HG03060 (cell line): Measurements from ENCODE around the gene NUP54.

Source experiments
- ATAC-seq: cut with Tn5 transposase; IDR thresholded peaks from one replicate; pipeline ENCODE4 v1.9.1; 2021; ENCODE audit warnings: low read depth, moderate number of reproducible peaks; ENCODE audit not compliant: unreplicated experiment

Gene NUP54, protein sequence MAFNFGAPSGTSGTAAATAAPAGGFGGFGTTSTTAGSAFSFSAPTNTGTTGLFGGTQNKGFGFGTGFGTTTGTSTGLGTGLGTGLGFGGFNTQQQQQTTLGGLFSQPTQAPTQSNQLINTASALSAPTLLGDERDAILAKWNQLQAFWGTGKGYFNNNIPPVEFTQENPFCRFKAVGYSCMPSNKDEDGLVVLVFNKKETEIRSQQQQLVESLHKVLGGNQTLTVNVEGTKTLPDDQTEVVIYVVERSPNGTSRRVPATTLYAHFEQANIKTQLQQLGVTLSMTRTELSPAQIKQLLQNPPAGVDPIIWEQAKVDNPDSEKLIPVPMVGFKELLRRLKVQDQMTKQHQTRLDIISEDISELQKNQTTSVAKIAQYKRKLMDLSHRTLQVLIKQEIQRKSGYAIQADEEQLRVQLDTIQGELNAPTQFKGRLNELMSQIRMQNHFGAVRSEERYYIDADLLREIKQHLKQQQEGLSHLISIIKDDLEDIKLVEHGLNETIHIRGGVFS

GRCh38 chr4:76148142-76148865 lies at the start of gene NUP54:
Gene NUP54 (minus strand): TSS chr4:76148397. CDS start chr4:76148374, 23 bp downstream.
- peak; percentile 95 for ATAC-seq

- ATAC-seq = no peak
These were observed 49.0 kb upstream of the NUP54 start for GRCh38 chr4:76197031-76197743.

GRCh38 chr4:76196376-76196775 lies 48.2 kb upstream of the NUP54 start:
- ATAC-seq = no peak

DNA sequence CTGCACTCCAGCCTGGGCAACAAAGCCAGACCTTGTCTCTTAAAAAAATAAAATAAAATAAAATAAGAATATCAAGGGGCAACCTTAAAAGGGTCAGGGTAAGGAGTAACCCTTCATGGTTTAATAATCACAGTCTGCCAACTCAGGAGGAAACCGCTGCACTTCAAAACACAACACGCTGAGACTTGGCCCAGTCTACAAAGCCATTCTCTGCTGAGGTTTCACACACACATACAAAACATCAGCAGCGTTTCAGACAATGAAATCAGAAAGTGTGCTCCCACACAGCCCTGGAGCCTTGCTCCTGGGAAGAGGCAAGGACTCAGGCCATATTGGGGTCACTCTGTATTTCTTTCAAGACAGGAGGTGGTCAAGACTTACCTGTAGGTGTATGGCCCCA lies 47.1 kb upstream of the NUP54 start:
- ATAC-seq = no peak

DNA sequence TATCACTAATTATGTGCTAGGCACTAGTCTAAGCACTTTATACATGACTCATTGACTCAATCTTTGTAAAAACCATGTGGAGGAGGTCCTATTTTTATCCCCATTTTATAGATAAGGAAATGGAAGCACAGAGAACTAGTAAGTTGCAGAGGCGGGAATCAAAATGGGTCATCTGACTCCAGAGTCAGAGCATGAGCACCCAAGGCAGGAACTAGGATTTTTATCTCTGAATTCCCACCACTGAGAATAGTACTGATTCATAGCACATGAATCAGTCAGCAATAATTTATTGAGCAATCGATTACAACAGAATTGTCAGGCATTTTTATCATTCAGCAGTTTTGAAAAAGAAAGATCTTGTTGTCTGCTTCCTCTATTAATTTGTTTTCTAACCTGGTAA lies 46.1 kb upstream of the NUP54 start:
- no peak for ATAC-seq

DNA sequence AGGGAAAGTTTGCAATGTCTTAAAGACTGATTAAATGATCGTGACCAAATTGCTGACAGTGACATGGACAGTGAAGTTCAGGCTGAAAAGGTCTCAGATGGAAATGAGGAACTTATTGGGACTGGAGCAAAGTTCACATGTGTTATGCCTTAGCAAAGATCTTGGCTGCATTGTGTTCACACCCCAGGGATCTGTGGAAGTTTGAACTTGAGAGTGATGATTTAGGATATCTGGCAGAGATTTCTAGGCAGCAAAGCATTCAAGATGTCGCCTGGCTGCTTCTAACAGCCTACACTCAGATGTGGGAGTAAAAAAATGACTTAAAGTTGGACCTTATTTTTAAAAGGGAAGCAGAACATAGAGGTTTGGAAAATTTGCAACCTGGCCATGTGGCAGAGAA lies 44.0 kb upstream of the NUP54 start:
- ATAC-seq = no peak

GRCh38 chr4:76188557-76188956 lies 40.4 kb upstream of the NUP54 start:
- ATAC-seq = no peak

DNA sequence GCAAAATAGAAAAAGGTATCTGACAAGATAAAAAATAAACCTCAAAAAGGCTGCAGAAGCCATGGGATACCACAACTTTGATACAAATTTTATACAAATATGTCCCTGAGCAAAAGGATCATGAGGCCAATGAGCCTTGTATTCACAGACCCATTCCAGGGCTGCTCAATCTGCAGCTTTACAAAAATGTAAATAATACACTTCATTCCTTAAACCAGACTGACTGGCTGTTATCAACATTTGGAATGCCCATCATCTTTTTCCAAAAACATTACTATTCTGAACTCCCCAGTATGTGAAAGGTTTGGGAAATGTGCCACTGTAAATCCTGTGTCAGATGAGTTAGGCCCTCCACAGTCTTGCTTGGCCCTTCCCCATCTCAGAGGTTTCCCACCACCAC lies 40.0 kb upstream of the NUP54 start:
- ATAC-seq = no peak

- ATAC-seq = no peak
These were observed 39.0 kb upstream of the NUP54 start for GRCh38 chr4:76187152-76187551.

DNA sequence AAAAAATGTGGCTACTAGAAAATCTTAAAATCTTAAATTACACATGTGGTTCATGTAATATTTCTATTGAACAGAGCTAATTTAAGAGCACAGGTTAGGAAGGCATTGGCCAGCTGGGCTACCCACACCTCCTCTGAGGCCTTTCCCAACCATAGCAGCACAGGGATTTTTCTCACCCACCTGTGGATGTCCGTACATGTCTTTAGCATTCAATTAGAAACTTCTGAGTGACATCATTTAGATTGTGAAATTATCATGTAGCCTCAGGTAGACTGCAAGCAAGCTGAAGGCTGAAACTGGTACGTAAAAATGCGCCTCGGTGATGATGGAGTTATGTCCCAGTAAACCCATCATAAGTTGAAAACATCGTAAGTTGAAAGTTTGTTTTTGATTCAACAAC lies 34.3 kb upstream of the NUP54 start:
- ATAC-seq = no peak

DNA sequence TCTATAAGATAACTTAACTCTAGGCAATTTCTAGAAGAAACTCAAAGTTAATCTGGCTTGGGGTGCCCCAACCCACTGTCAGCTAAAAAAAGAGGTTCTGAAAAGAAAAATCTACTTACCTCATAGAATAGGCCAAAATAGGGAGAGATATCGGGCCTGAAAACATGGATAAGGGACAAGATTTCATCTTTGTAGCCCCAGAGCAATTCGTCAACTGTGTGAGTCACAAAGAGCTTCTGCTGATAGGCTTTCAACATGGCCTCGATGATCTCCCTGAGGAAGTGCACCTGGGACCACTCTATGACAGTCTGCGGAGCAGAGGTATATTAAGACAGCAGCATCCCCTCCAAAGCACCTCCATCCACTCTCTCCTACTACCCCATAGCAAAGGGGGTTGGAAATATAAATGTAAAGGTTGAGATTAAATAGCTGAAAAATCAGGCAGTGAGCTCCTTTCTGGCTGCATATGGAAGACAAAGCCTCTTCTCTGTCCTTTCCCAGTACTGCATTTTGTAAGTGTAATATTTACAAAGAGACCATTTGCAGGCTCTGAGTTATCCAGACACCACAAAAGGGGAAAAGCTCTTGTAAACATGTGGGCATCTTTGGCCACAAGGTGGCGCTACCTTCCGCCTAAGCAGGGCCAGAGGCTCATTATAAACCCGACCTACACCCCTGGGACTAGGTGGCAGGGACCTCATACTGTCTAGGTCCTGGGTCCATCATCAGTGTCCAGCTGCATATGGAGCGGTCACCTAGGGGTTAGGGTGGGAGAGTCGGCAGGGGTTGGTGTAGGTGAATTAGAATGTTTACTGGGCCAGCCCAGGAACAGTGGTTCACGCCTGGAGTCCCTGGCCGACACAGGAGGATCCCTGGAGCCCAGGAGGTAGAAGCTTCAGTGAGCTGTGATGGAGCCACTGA lies 31.5 kb upstream of the NUP54 start:
- ATAC-seq = peak; percentile 79

- no peak for ATAC-seq
These were observed 30.1 kb upstream of the NUP54 start for GRCh38 chr4:76178296-76178695.

DNA sequence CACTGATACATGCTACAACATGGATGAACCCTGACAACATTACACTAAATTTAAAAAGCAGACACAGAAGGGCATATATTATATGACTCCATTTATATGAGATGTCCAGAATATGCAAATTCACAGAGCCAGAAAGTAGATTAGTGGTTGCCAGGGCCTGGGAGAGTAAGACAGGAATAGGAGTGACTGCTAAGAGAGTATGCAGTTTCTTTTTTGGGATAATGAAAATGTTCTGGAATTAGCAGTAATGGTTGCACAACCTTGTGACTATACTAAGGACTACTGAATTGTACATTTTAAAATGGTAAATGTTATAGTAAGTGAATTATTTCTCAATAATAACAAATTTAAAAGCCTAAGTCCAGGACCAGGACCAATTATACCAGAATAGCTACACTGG lies 29.5 kb upstream of the NUP54 start:
- ATAC-seq = no peak

DNA sequence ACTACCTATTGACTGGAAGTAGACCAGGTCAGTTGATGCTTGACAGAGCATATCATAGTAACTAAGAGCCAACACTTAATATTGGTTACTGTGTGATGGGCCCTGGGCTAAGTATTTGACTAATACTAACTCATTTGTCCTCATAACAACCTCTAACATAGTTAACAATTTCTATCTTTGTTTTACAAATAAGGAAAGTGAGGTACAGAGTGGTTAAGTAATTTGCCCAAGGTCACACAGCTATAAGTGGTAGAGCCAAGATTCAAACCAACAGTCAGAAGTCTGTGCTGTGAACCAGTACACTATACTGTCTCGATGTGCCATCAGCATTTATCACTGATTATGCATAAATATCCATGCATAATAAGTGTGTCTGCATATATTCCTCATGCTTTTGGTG lies 27.1 kb upstream of the NUP54 start:
- ATAC-seq = no peak

DNA sequence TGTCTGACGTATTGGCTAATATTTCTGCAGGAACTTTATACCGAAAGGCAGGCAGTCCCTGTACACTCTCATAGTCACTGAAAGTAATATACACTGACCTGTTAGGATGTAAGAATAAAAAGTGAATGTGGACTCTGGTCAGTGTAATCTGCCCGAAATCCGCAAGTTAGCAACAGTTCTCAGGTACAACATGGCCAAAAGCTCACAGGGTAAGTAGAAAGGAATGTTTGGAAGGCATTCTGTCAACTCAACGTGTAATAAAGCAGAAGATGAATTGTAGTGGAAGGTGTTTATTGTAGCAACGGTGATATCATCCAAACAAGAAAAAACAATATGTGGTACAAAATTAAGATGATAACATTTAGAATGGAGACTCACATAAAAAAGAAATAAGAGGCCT lies 26.0 kb upstream of the NUP54 start:
- ATAC-seq = no peak

- no peak for ATAC-seq
These were observed 20.5 kb upstream of the NUP54 start for GRCh38 chr4:76168688-76169087.

- ATAC-seq = no peak
These were observed 18.3 kb upstream of the NUP54 start for GRCh38 chr4:76166480-76166879.

DNA sequence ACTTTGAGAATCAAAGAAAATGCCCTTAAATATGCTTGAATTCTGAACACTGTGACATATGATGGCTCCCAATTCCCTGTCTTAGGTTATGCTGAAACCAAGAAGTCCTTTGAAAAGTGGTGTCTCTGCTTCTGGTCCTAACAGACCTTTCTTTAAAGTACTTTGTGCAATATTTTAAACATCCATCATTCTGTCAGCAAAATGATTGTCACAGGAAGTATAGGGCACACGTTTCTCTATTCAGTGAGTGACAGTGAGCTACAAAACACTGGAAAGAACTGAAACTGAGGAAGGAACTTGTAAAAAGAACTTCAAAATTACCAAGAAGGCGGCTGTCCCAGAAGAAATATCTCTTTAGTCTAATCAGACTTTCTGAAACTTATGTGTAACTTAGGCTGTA lies 12.2 kb upstream of the NUP54 start:
- no peak for ATAC-seq

GRCh38 chr4:76156635-76157034 lies 8.4 kb upstream of the NUP54 start:
- no peak for ATAC-seq

- ATAC-seq = no peak
These were observed 7.8 kb upstream of the NUP54 start for GRCh38 chr4:76155979-76156378.
